ENCODE results near the gene ALDH1A1.

ALDH1A1 gene

GRCh38 chr9:72928042-72928507 is 24.8 kb downstream of the ALDH1A1 start:
- DNase-seq (ENCODE audit: extremely low spot score), result no peak
- POLR2A ChIA-PET, result no interaction called here
- CTCF ChIA-PET, result no interaction called here
- TF ChIP-seq FOXK2 (IDR thresholded peaks at IDR 0.05) (no peak), ELF4 (IDR thresholded peaks at IDR 0.05) (no peak), LEF1 (IDR thresholded peaks at IDR 0.05; ENCODE audit: borderline replicate concordance) (no peak), SP1 (IDR thresholded peaks at IDR 0.05) (no peak), PKNOX1 (IDR thresholded peaks at IDR 0.05) (no peak), BHLHE40 (IDR thresholded peaks at IDR 0.05; ENCODE audit: borderline replicate concordance) (no peak), SUZ12 (IDR thresholded peaks at IDR 0.05) (no peak), HDGF (IDR thresholded peaks at IDR 0.05; ENCODE audit: borderline replicate concordance) (no peak), FOXA1 (IDR thresholded peaks at IDR 0.05) (no peak)

DNA sequence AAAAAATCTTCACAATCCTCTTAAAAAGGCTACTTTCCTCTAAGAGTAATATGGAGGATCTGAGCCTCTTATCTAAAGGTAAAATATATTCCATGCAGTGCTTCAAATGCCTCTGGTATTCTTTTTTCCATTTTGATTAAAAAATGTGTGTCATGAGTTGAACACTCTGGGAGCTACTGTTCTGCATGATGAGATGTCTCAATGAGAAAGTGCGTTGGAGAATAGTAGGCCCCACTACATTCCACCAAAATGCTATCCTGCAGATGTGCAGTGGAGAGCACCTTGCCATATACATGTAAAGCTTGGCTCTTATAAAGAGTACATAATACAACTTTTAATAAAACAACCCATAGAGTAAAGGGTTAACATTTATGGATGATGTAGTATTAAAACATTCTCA is 26.3 kb downstream of the ALDH1A1 start:
- TF ChIP-seq CTBP1 (IDR thresholded peaks at IDR 0.05; ENCODE audit: borderline replicate concordance) (no peak), PKNOX1 (IDR thresholded peaks at IDR 0.05) (no peak), ARNT (IDR thresholded peaks at IDR 0.05) (no peak)
- ChIA-PET POLR2A (no interaction called here), CTCF (no interaction called here)
- DNase-seq (ENCODE audit: extremely low spot score), result no peak

DNA sequence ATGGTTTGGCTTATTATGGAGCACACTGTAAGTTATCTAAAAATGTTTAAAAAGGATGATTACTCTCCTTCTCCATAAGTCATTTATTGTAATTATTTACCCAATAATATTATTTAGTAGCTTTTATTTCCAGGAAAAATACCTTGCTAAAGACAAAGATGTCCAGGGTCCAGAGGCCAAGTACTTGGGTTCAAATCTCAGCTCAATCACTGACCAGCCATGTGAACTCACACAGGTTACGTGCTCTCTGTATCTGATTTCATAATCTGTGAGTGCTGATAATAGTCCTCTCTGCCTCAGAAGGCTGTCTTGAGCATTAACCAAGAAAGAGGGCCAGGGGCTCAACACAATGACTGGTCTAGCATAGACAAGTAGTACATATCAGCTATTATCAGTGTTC is 27.0 kb downstream of the ALDH1A1 start:
- CTCF ChIA-PET, result no interaction called here
- no peak for DNase-seq (ENCODE audit: extremely low spot score)
- POLR2A ChIA-PET, result no interaction called here
- TF ChIP-seq CTBP1 (IDR thresholded peaks at IDR 0.05; ENCODE audit: borderline replicate concordance) (no peak), ZNF384 (IDR thresholded peaks at IDR 0.05) (no peak), FOXA1 (IDR thresholded peaks at IDR 0.05) (no peak), LEF1 (IDR thresholded peaks at IDR 0.05; ENCODE audit: borderline replicate concordance) (no peak), FOXK2 (IDR thresholded peaks at IDR 0.05) (no peak), TARDBP (IDR thresholded peaks at IDR 0.05) (no peak), SP1 (IDR thresholded peaks at IDR 0.05) (no peak), BHLHE40 (IDR thresholded peaks at IDR 0.05; ENCODE audit: borderline replicate concordance) (no peak), PKNOX1 (IDR thresholded peaks at IDR 0.05) (no peak), NFRKB (IDR thresholded peaks at IDR 0.05) (no peak), SUZ12 (IDR thresholded peaks at IDR 0.05) (no peak), HDGF (IDR thresholded peaks at IDR 0.05; ENCODE audit: borderline replicate concordance) (no peak), FOXM1 (IDR thresholded peaks at IDR 0.05; ENCODE audit: borderline replicate concordance) (no peak)

DNA sequence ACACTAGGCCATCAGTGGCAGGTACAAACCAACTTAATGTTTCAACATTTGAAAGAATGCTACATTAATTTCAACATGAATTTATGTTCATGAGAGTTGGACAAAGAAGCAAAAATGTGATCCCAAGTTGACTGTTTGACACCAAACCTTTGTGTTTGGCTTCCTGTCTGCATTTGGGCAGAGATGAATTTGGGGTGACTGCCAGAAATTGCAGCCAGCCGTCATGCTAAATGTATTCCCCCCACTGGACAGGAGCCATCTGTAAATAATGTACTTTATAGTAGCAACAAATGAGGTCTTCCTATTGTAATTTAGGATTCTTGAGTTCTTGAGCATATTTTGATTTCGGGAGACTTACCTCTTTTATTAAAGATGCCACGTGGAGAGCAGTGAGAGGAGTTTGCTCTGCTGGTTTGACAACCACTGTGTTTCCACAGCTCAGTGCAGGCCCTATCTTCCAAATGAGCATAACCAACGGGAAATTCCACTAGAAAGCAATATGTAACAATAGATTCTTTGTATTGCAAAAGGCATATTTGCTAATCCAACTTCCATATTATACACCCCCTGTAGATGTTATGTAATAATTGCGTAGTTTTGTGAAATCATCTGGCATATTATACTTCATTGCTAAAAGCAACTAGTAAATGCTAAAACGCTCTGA is 27.6 kb downstream of the ALDH1A1 start:
- ChIA-PET POLR2A (no interaction called here), CTCF (no interaction called here)
- no peak for TF ChIP-seq CTBP1 (IDR thresholded peaks at IDR 0.05; ENCODE audit: borderline replicate concordance)
- no peak for TF ChIP-seq ELF4 (IDR thresholded peaks at IDR 0.05)
- TF ChIP-seq L3MBTL2 (conservative IDR thresholded peaks at IDR 0.05), result no peak
- no peak for TF ChIP-seq LEF1 (IDR thresholded peaks at IDR 0.05; ENCODE audit: borderline replicate concordance)
- TF ChIP-seq FOXA1 (IDR thresholded peaks at IDR 0.05), result no peak
- no peak for TF ChIP-seq FOXM1 (IDR thresholded peaks at IDR 0.05; ENCODE audit: borderline replicate concordance)
- TF ChIP-seq ARNT (IDR thresholded peaks at IDR 0.05), result no peak
- no peak for TF ChIP-seq TARDBP (IDR thresholded peaks at IDR 0.05)
- no peak for TF ChIP-seq SUZ12 (IDR thresholded peaks at IDR 0.05)
- TF ChIP-seq HDGF (IDR thresholded peaks at IDR 0.05; ENCODE audit: borderline replicate concordance), result no peak
- TF ChIP-seq NFRKB (IDR thresholded peaks at IDR 0.05), result no peak
- no peak for TF ChIP-seq ZNF384 (IDR thresholded peaks at IDR 0.05)
- no peak for TF ChIP-seq PKNOX1 (IDR thresholded peaks at IDR 0.05)
- no peak for TF ChIP-seq SP1 (IDR thresholded peaks at IDR 0.05)
- no peak for TF ChIP-seq FOXK2 (IDR thresholded peaks at IDR 0.05)
- no peak for TF ChIP-seq BHLHE40 (IDR thresholded peaks at IDR 0.05; ENCODE audit: borderline replicate concordance)
- DNase-seq (ENCODE audit: extremely low spot score), result no peak

DNA sequence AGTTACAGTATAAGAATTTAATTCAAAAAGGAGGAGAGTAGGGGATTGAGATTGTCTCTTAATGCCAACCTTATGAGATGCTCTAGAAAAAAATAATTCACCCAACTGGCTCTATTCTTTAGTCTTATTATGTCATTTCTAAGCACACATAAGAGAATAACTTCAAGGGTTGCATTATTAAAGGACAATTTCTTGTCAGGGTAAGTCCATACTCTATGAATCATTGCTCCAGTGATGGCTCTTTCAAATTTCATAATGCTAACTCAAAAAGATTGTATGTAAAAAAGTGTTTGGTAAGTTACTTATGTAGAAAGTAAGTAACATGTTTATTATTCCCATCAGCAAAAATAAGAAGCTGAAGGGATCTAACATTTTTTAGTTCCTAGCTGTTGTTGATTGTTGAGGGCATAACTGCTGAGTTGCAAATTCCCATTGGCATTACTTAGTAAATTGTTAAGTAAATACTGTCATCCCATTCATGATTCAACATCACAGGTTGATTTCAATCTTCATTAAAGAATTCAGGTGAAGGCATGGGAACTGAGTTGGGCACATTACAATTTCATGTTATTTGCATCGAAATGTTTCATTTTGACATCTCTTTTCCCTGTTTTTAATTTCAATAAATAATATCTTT is 28.6 kb downstream of the ALDH1A1 start:
- POLR2A ChIA-PET, result no interaction called here
- CTCF ChIA-PET, result no interaction called here
- DNase-seq (ENCODE audit: extremely low spot score), result no peak
- TF ChIP-seq FOXM1 (IDR thresholded peaks at IDR 0.05; ENCODE audit: borderline replicate concordance), result no peak
- TF ChIP-seq FOXK2 (IDR thresholded peaks at IDR 0.05), result no peak
- no peak for TF ChIP-seq PKNOX1 (IDR thresholded peaks at IDR 0.05)
- no peak for TF ChIP-seq BHLHE40 (IDR thresholded peaks at IDR 0.05; ENCODE audit: borderline replicate concordance)
